Mesendoderm (in vitro differentiated cells): Measurements from ENCODE around the gene ATF2.
"Not testable (repeated sequence)": the region's sequence is repeated elsewhere in the genome, so short reads cannot be mapped to it uniquely, and the experiment has no call there.

Source experiments
- DNase-seq: peaks from one replicate; pipeline ENCODE4 v3.0.0; 2013
- H2AK5ac ChIP-seq: 2 replicates; pipeline ENCODE4 v1.6.1; 2013; ENCODE audit warnings: low read length, inconsistent platforms
- H2BK120ac ChIP-seq: 2 replicates; pipeline ENCODE4 v1.6.1; 2013; ENCODE audit warnings: low read depth, mild to moderate bottlenecking, low read length, moderate library complexity, mixed read lengths
- H2BK15ac ChIP-seq: replicated peaks from 2 replicates; pipeline ENCODE4 v1.6.1; 2013; ENCODE audit warnings: low read depth, mild to moderate bottlenecking, moderate library complexity
- H2BK5ac ChIP-seq: 2 replicates; pipeline ENCODE4 v1.6.1; 2013; ENCODE audit warnings: low read length, inconsistent platforms
- H3K18ac ChIP-seq: 2 replicates; pipeline ENCODE4 v1.6.1; 2013; ENCODE audit warnings: mild to moderate bottlenecking, low read length, mixed read lengths
- H3K23ac ChIP-seq: one replicate; pipeline ENCODE4 v1.6.1; 2013; ENCODE audit warnings: low read length
- H3K27ac ChIP-seq: 2 replicates; pipeline ENCODE4 v1.5.1; 2013; ENCODE audit warnings: low read depth, mild to moderate bottlenecking, inconsistent platforms, low read length, moderate library complexity
- H3K27me3 ChIP-seq: 2 replicates; pipeline ENCODE4 v1.6.1; 2013; ENCODE audit warnings: low read length, control low read depth, mild to moderate bottlenecking, inconsistent platforms; ENCODE audit not compliant: insufficient read depth, poor library complexity
- H3K36me3 ChIP-seq: 2 replicates; pipeline ENCODE4 v1.6.1; 2013; ENCODE audit warnings: low read length, inconsistent platforms; ENCODE audit not compliant: control insufficient read depth, insufficient read depth
- H3K4ac ChIP-seq: one replicate; pipeline ENCODE4 v1.6.1; 2013; ENCODE audit warnings: low read depth, mild to moderate bottlenecking, low read length, moderate library complexity
- H3K4me1 ChIP-seq: 2 replicates; pipeline ENCODE4 v1.6.1; 2013; ENCODE audit warnings: low read depth, low read length, inconsistent platforms; ENCODE audit not compliant: control insufficient read depth
- H3K4me2 ChIP-seq: 2 replicates; pipeline ENCODE4 v1.6.1; 2013; ENCODE audit warnings: low read length
- H3K4me3 ChIP-seq: 2 replicates; pipeline ENCODE4 v1.5.1; 2013; ENCODE audit warnings: mild to moderate bottlenecking, low read length
- H3K56ac ChIP-seq: one replicate; pipeline ENCODE4 v1.6.1; 2013; ENCODE audit warnings: low read length
- H3K79me1 ChIP-seq: 2 replicates; pipeline ENCODE4 v1.6.1; 2013; ENCODE audit warnings: low read length, inconsistent platforms
- H3K79me2 ChIP-seq: 2 replicates; pipeline ENCODE4 v1.6.1; 2013; ENCODE audit warnings: mild to moderate bottlenecking, low read length; ENCODE audit not compliant: control insufficient read depth, insufficient read depth
- H3K9ac ChIP-seq: 2 replicates; pipeline ENCODE4 v1.6.1; 2013; ENCODE audit warnings: low read length, inconsistent platforms
- H4K5ac ChIP-seq: one replicate; pipeline ENCODE4 v1.6.1; 2013; ENCODE audit warnings: low read length
- H4K8ac ChIP-seq: one replicate; pipeline ENCODE4 v1.6.1; 2013; ENCODE audit warnings: low read depth, mild to moderate bottlenecking, control low read depth, low read length, moderate library complexity
- WGBS: extraction: QIAGEN DNeasy Blood & Tissue Kit; methylation state at CpG from one replicate; pipeline ENCODE4 v1.1.7; 2013; ENCODE audit warnings: low lambda C conversion rate, missing lambda C conversion rate; ENCODE audit not compliant: insufficient coverage; ENCODE audit errors: extremely low coverage; 5-methylcytosine and 5-hydroxymethylcytosine counted together

The ATF2 gene

GRCh38 chr2:175103191-175103590 is 64.8 kb downstream of the ATF2 start:
- H3K4me2 ChIP-seq = no peak overlapping the region
- no CpG with 5 or more reads among the region's 1 CpG for WGBS
- no peak overlapping the region for H3K23ac ChIP-seq
- no peaks in the 10 kb centered on the region for H3K79me2 ChIP-seq
- H3K56ac ChIP-seq = no peak overlapping the region
- H4K8ac ChIP-seq = no peak overlapping the region
- no peak overlapping the region for H3K9ac ChIP-seq
- H3K18ac ChIP-seq = no peak overlapping the region
- H2BK5ac ChIP-seq = no peak overlapping the region
- DNase-seq = peak; percentile 2
- no peak overlapping the region for H2BK15ac ChIP-seq
- no peak overlapping the region for H3K4me3 ChIP-seq
- no peak overlapping the region for H2AK5ac ChIP-seq
- H3K4ac ChIP-seq = no peak overlapping the region
- H3K27ac ChIP-seq = no peak overlapping the region
- H4K5ac ChIP-seq = no peak overlapping the region
- H3K27me3 ChIP-seq = no peaks in the 10 kb centered on the region
- no peaks in the 10 kb centered on the region for H3K79me1 ChIP-seq
- H2BK120ac ChIP-seq = no peak overlapping the region
- H3K36me3 ChIP-seq = peaks cover 1% of the 10 kb centered on the region
- no peaks in the 10 kb centered on the region for H3K4me1 ChIP-seq

GRCh38 chr2:175101514-175101913 is 66.5 kb downstream of the ATF2 start:
- H4K8ac ChIP-seq = no peak overlapping the region
- H3K18ac ChIP-seq = no peak overlapping the region
- no peak overlapping the region for H3K27ac ChIP-seq
- no peak overlapping the region for H3K9ac ChIP-seq
- peaks cover 3% of the 10 kb centered on the region for H3K36me3 ChIP-seq
- no peak overlapping the region for H4K5ac ChIP-seq
- H3K4me3 ChIP-seq = no peak overlapping the region
- no peaks in the 10 kb centered on the region for H3K4me1 ChIP-seq
- no peak overlapping the region for H3K4ac ChIP-seq
- H3K27me3 ChIP-seq = no peaks in the 10 kb centered on the region
- H2BK5ac ChIP-seq = no peak overlapping the region
- peak; percentile 16 for DNase-seq
- no peaks in the 10 kb centered on the region for H3K79me2 ChIP-seq
- no peak overlapping the region for H3K23ac ChIP-seq
- no peak overlapping the region for H2AK5ac ChIP-seq
- H2BK120ac ChIP-seq = no peak overlapping the region
- no peak overlapping the region for H2BK15ac ChIP-seq
- H3K4me2 ChIP-seq = no peak overlapping the region
- no peaks in the 10 kb centered on the region for H3K79me1 ChIP-seq
- H3K56ac ChIP-seq = no peak overlapping the region

- Histone ChIP-seq H4K5ac (no peak overlapping the region), H2BK120ac (no peak overlapping the region), H3K79me2 (no peaks in the 10 kb centered on the region), H3K27ac (no peak overlapping the region), H3K4me1 (no peaks in the 10 kb centered on the region), H2BK5ac (no peak overlapping the region), H3K56ac (no peak overlapping the region), H2BK15ac (no peak overlapping the region), H2AK5ac (no peak overlapping the region), H4K8ac (no peak overlapping the region), H3K23ac (no peak overlapping the region), H3K4ac (no peak overlapping the region), H3K79me1 (no peaks in the 10 kb centered on the region), H3K27me3 (no peaks in the 10 kb centered on the region), H3K18ac (no peak overlapping the region), H3K9ac (no peak overlapping the region), H3K36me3 (peaks cover 2% of the 10 kb centered on the region), H3K4me3 (no peak overlapping the region), H3K4me2 (no peak overlapping the region)
- DNase-seq = no peak
- WGBS = no CpG with 5 or more reads among the region's 5 CpGs
Measured at GRCh38 chr2:175097297-175097696, 70.7 kb downstream of the ATF2 start.

GRCh38 chr2:175084117-175084516 is 83.9 kb downstream of the ATF2 start:
- H4K8ac ChIP-seq, H3K9ac ChIP-seq, H3K23ac ChIP-seq, H2BK5ac ChIP-seq, H3K79me2 ChIP-seq, H3K4ac ChIP-seq, H3K27me3 ChIP-seq, H3K18ac ChIP-seq, H2AK5ac ChIP-seq, H3K4me1 ChIP-seq, H4K5ac ChIP-seq, H3K27ac ChIP-seq, H3K4me3 ChIP-seq, H2BK15ac ChIP-seq, H3K4me2 ChIP-seq, H3K56ac ChIP-seq, H3K79me1 ChIP-seq, H2BK120ac ChIP-seq, H3K36me3 ChIP-seq, DNase-seq: not testable (repeated sequence)
- WGBS = no CpG with 5 or more reads among the region's 4 CpGs

- Histone ChIP-seq H3K23ac (no peak overlapping the region), H3K4me1 (no peaks in the 10 kb centered on the region), H2BK120ac (no peak overlapping the region), H4K5ac (no peak overlapping the region), H3K27ac (no peak overlapping the region), H3K79me1 (no peaks in the 10 kb centered on the region), H3K9ac (no peak overlapping the region), H3K56ac (no peak overlapping the region), H3K27me3 (no peaks in the 10 kb centered on the region), H4K8ac (no peak overlapping the region), H3K36me3 (peaks cover 2% of the 10 kb centered on the region), H2AK5ac (no peak overlapping the region), H3K4me2 (no peak overlapping the region), H3K4ac (no peak overlapping the region), H3K79me2 (no peaks in the 10 kb centered on the region), H2BK5ac (no peak overlapping the region), H3K4me3 (no peak overlapping the region), H3K18ac (no peak overlapping the region), H2BK15ac (no peak overlapping the region)
- no peak for DNase-seq
- no CpG with 5 or more reads among the region's 3 CpGs for WGBS
Measured at GRCh38 chr2:175080479-175080878, 87.5 kb downstream of the ATF2 start.

GRCh38 chr2:175076272-175076671 is 91.7 kb downstream of the ATF2 start:
- H3K18ac ChIP-seq = no peak overlapping the region
- H2BK5ac ChIP-seq = no peak overlapping the region
- H3K79me1 ChIP-seq = no peaks in the 10 kb centered on the region
- no peak overlapping the region for H4K5ac ChIP-seq
- no CpG with 5 or more reads among the region's 1 CpG for whole genome bisulfite sequencing
- no peak overlapping the region for H2BK120ac ChIP-seq
- no peak overlapping the region for H3K56ac ChIP-seq
- H2AK5ac ChIP-seq = no peak overlapping the region
- no peak overlapping the region for H2BK15ac ChIP-seq
- no peak overlapping the region for H3K23ac ChIP-seq
- DNase-seq = no peak
- no peaks in the 10 kb centered on the region for H3K4me1 ChIP-seq
- no peak overlapping the region for H4K8ac ChIP-seq
- no peak overlapping the region for H3K27ac ChIP-seq
- H3K4me2 ChIP-seq = no peak overlapping the region
- H3K36me3 ChIP-seq = peaks cover 2% of the 10 kb centered on the region
- no peak overlapping the region for H3K4me3 ChIP-seq
- no peaks in the 10 kb centered on the region for H3K79me2 ChIP-seq
- no peaks in the 10 kb centered on the region for H3K27me3 ChIP-seq
- H3K4ac ChIP-seq = no peak overlapping the region
- H3K9ac ChIP-seq = no peak overlapping the region
